GM12878 (cell line): Measurements from ENCODE around the gene SLC32A1. TPM values are rescaled to one million over a fixed set of nuclear protein-coding genes. Genes with fewer than 3 reads are reported as not detected.

Experiments
- ATAC-seq: fragments of 200-7000 bp; cut with Tn5 transposase; 3 replicates; pipeline ENCODE4 v1.9.1; 2020; ENCODE audit warnings: mild to moderate bottlenecking, moderate library complexity
- BruUV-seq: library from RNA; stranded (reverse); fragments of 400-500 nt; replicated peaks from 2 replicates; lab custom pipeline; 2021; lab: Mats Ljungman, UMichigan
- CTCF ChIA-PET: fragments of 300-600 bp; sonication (Branson Sonifier 250); formaldehyde crosslinking; extraction: SDS; loops from one replicate; lab custom pipeline; 2021; ENCODE audit warnings: inconsistent platforms; lab: Yijun Ruan, JAX
- POLR2A ChIA-PET: fragments of 350-600 bp; formaldehyde crosslinking; extraction: SDS; loops from one replicate; lab custom pipeline; 2021; ENCODE audit warnings: inconsistent platforms; lab: Charles Lee
- RAD21 ChIA-PET: fragments of 300-600 bp; sonication (Branson Sonifier 250); formaldehyde crosslinking; loops from one replicate; lab custom pipeline; 2023; ENCODE audit warnings: antibody characterized with exemption; ENCODE audit not compliant: unreplicated experiment; lab: Charles Lee
- SMC1A ChIA-PET: fragments of 300-600 bp; sonication (Branson Sonifier 250); formaldehyde crosslinking; loops from one replicate; lab custom pipeline; 2023; ENCODE audit not compliant: unreplicated experiment, uncharacterized antibody; lab: Charles Lee
- DNase-seq: peaks from one replicate; pipeline ENCODE4 v3.0.0-alpha.2; 2011; ENCODE audit warnings: low read depth, low spot score
- FAIRE-seq: peaks from 3 replicates; lab custom pipeline; 2011; peaks lifted over from hg19 to GRCh38; lab: Jason Lieb, UNC
- H2AFZ ChIP-seq: 2 replicates; pipeline ENCODE4 v1.6.0; 2011; ENCODE audit warnings: low read depth, low read length, control low read depth; ENCODE audit not compliant: control insufficient read depth
- H3K27ac ChIP-seq: 2 replicates; pipeline ENCODE4 v1.5.1; 2011; ENCODE audit warnings: control low read depth; ENCODE audit not compliant: control insufficient read depth, insufficient read depth
- H3K27me3 ChIP-seq, 2 experiments: replicated peaks in 1 of 2; 2 replicates each; pipeline versions ENCODE4 v1.6.0 to v1.6.1; 2011; ENCODE audit warnings: low read length in 1 of 2; ENCODE audit not compliant: control insufficient read depth in 2 of 2, insufficient read depth in 2 of 2
- H3K36me3 ChIP-seq, 2 experiments: 2 replicates each; pipeline ENCODE4 v1.5.1; 2011; ENCODE audit warnings: low read length in 1 of 2; ENCODE audit not compliant: control insufficient read depth in 2 of 2, insufficient read depth in 2 of 2
- H3K4me1 ChIP-seq: 2 replicates; pipeline ENCODE4 v1.6.1; 2011; ENCODE audit warnings: mild to moderate bottlenecking, low read length, moderate library complexity, mixed read lengths; ENCODE audit not compliant: control insufficient read depth, insufficient read depth
- H3K4me2 ChIP-seq: 2 replicates; pipeline ENCODE4 v1.6.0; 2011; ENCODE audit warnings: control low read depth; ENCODE audit not compliant: control insufficient read depth, insufficient read depth
- H3K4me3 ChIP-seq: fragments of 200-600 bp; sonication (generic); 2 replicates; pipeline ENCODE4 v1.5.1; 2016
- H3K79me2 ChIP-seq: 2 replicates; pipeline ENCODE4 v1.6.0; 2011; ENCODE audit warnings: low read length; ENCODE audit not compliant: control insufficient read depth, insufficient read depth
- H3K9ac ChIP-seq: 2 replicates; pipeline ENCODE4 v1.8.0; 2011; ENCODE audit warnings: low read length, control low read depth, mixed read lengths; ENCODE audit not compliant: control insufficient read depth, insufficient read depth
- H3K9me3 ChIP-seq: replicated peaks from 3 replicates; pipeline ENCODE4 v1.5.1; 2011; ENCODE audit warnings: mild to moderate bottlenecking, low read length; ENCODE audit not compliant: control insufficient read depth, insufficient read depth
- H4K20me1 ChIP-seq: 2 replicates; pipeline ENCODE4 v1.6.0; 2011; ENCODE audit not compliant: control insufficient read depth, insufficient read depth
- ASH2L ChIP-seq: fragments of 300-600, 200-600 bp; sonication (generic); IDR thresholded peaks from 2 replicates; pipeline ENCODE4 v1.6.1; 2017; ENCODE audit warnings: low read depth, mild to moderate bottlenecking, borderline replicate concordance
- BCLAF1 ChIP-seq: fragments of 450-650 bp; IDR thresholded peaks from 2 replicates; pipeline ENCODE4 v1.6.1; 2017; ENCODE audit warnings: antibody characterized with exemption, mild to moderate bottlenecking, moderate library complexity
- BMI1 ChIP-seq: fragments of 450-650 bp; IDR thresholded peaks from 2 replicates; pipeline ENCODE4 v1.6.1; 2016; ENCODE audit warnings: mild to moderate bottlenecking, moderate library complexity, borderline replicate concordance
- CBX3 ChIP-seq: fragments of 200-600 bp; sonication (generic); IDR thresholded peaks from 2 replicates; pipeline ENCODE4 v1.6.1; 2016; ENCODE audit warnings: low read depth, borderline replicate concordance
- CEBPZ ChIP-seq: fragments of 150-350 bp; IDR thresholded peaks from 2 replicates; pipeline ENCODE4 v1.6.1; 2016; ENCODE audit warnings: low read depth, low read length
- E2F4 ChIP-seq: IDR thresholded peaks from 2 replicates; pipeline ENCODE4 v1.6.1; 2012; ENCODE audit warnings: low read depth, low read length, improper control_type of control experiment
- EZH2 ChIP-seq: IDR thresholded peaks from 2 replicates; pipeline ENCODE4 v1.6.1; 2012; ENCODE audit warnings: low read depth, mild to moderate bottlenecking, control low read depth, inconsistent platforms, low read length, borderline replicate concordance; ENCODE audit not compliant: control insufficient read depth
- KDM1A ChIP-seq: fragments of 200-600 bp; sonication (generic); IDR thresholded peaks from 2 replicates; pipeline ENCODE4 v1.6.1; 2016; ENCODE audit warnings: borderline replicate concordance
- MEF2B ChIP-seq: fragments of 450-650 bp; IDR thresholded peaks from 2 replicates; pipeline ENCODE4 v1.6.1; 2018; ENCODE audit warnings: mild to moderate bottlenecking, moderate library complexity; ENCODE audit not compliant: partially characterized antibody, poor library complexity, severe bottlenecking
- POLR2AphosphoS2 ChIP-seq: IDR thresholded peaks from 2 replicates; pipeline ENCODE4 v1.6.1; 2011; ENCODE audit warnings: low read depth, mild to moderate bottlenecking, low read length, improper control_type of control experiment, moderate library complexity
- REST ChIP-seq: IDR thresholded peaks from 2 replicates; pipeline ENCODE4 v1.6.1; 2012; ENCODE audit warnings: mild to moderate bottlenecking, low read depth, low read length
- SUZ12 ChIP-seq: fragments of 200-600 bp; sonication (generic); IDR thresholded peaks from one replicate; pipeline ENCODE4 v1.6.1; 2018; ENCODE audit warnings: antibody characterized with exemption, mild to moderate bottlenecking; ENCODE audit not compliant: unreplicated experiment
- ZSCAN29 ChIP-seq: fragments of 450-650 bp; IDR thresholded peaks from 2 replicates; pipeline ENCODE4 v1.6.1; 2017; ENCODE audit warnings: mild to moderate bottlenecking, moderate library complexity
- WGBS: methylation state at CpG from one replicate; pipeline ENCODE4 v1.1.6; 2016; ENCODE audit warnings: low lambda C conversion rate; ENCODE audit not compliant: insufficient replicate concordance, insufficient coverage; ENCODE audit errors: missing lambda C conversion rate; 5-methylcytosine and 5-hydroxymethylcytosine counted together
- in situ Hi-C: fragments of 300-500 bp; cut with MboI; formaldehyde crosslinking; loops from 9 replicates; pipeline ENCODE4 v1.14.3; 2018; ENCODE audit warnings: mixed read lengths
- intact Hi-C: fragments of 100-400 bp; cut with micrococcal nuclease; formaldehyde crosslinking; loops from one replicate; pipeline ENCODE4 v1.14.2; 2022; ENCODE audit not compliant: unreplicated experiment
- polyA plus RNA-seq, 11 experiments: library from polyadenylated mRNA; depleted of rRNA in 4 of 11; unstranded in 6 of 11; stranded (reverse) in 5 of 11; fragments of >200 nt; fragmentation: Nextera tagmentation in 4 of 11; fragmentation: Illumina TruSeq in 1 of 11; extraction: Ambion mirVana in 4 of 11; extraction: Trizol in 1 of 11; gene quantifications; 1 replicate in 1 of 11; 2 replicates in 10 of 11; pipeline versions ENCODE4 v1.2.1 to v1.2.3, GENCODE V29; 2011 to 2016; ENCODE audit warnings: inconsistent platforms in 2 of 11, missing spikeins in 2 of 11, low read depth in 1 of 11
- total RNA-seq, 4 experiments: library from RNA; depleted of rRNA in 3 of 4; stranded (reverse); fragments of >200 nt in 3 of 4; fragmentation: Illumina TruSeq in 1 of 4; extraction: Trizol in 1 of 4; gene quantifications; 2 replicates each; pipeline versions ENCODE4 v1.2.1 to v1.2.3, GENCODE V29; 2013 to 2021

Gene SLC32A1
- total and polyA plus RNA-seq, 10 of the 15 experiments (the other 5 are each of a cell fraction or from before 2014, with no cell fraction given) = not detected

GRCh38 chr20:38697306-38697705, 27.0 kb upstream of the SLC32A1 start:
- no peaks in the 10 kb centered on the region for H3K9me3 ChIP-seq
- ChIA-PET POLR2A (no interaction called here), SMC1A (no interaction called here), CTCF (interaction anchor here (0.6 kb wide), 1 partner anchor 65 kb away, joined by 3 read pairs; no protein-coding TSS in a partner anchor), RAD21 (no interaction called here)
- H3K79me2 ChIP-seq = no peaks in the 10 kb centered on the region
- no peaks in the 10 kb centered on the region for H3K4me1 ChIP-seq
- no peak overlapping the region for H3K9ac ChIP-seq
- WGBS = 38% methylated on average over 9 of the region's 9 CpGs
- H3K4me2 ChIP-seq = no peak overlapping the region
- no peak overlapping the region for H3K4me3 ChIP-seq
- no peaks in the 10 kb centered on the region for H4K20me1 ChIP-seq
- H3K27ac ChIP-seq = no peak overlapping the region
- in situ Hi-C loops (no loop called here), intact Hi-C loops (no loop called here)
- H3K36me3 ChIP-seq = no peaks in the 10 kb centered on the region
- FAIRE-seq = no peak
- no peak for DNase-seq
- BruUV-seq = no TSS peak
- H3K27me3 ChIP-seq = peaks cover 2 to 5% of the 10 kb centered on the region in 2 experiments; a peak in 3 of 4 replicates
- no peak overlapping the region for H2AFZ ChIP-seq
- TF ChIP-seq ZSCAN29 = no peak
- no peak for TF ChIP-seq CBX3
- no peak for TF ChIP-seq BCLAF1
- no peak for TF ChIP-seq BMI1
- TF ChIP-seq MEF2B = no peak
- TF ChIP-seq REST = no peak
- no peak for TF ChIP-seq E2F4
- TF ChIP-seq POLR2AphosphoS2 = no peak
- TF ChIP-seq CEBPZ = no peak
- no peak for TF ChIP-seq SUZ12
- TF ChIP-seq EZH2 = no peak
- no peak for TF ChIP-seq ASH2L
- TF ChIP-seq KDM1A = no peak
- ATAC-seq = no peak
